CD4-positive, alpha-beta T cell treated with Interleukin-6 for 4 hours (primary cell): ENCODE measurements around the gene CLIP1.
"Not testable (repeated sequence)": the region's sequence is repeated elsewhere in the genome, so short reads cannot be mapped to it uniquely, and the experiment has no call there.

Experiments
- DNase-seq: peaks from one replicate; pipeline ENCODE4 v3.0.0-alpha.2; 2020; ENCODE audit warnings: mixed read lengths

Gene CLIP1

DNA sequence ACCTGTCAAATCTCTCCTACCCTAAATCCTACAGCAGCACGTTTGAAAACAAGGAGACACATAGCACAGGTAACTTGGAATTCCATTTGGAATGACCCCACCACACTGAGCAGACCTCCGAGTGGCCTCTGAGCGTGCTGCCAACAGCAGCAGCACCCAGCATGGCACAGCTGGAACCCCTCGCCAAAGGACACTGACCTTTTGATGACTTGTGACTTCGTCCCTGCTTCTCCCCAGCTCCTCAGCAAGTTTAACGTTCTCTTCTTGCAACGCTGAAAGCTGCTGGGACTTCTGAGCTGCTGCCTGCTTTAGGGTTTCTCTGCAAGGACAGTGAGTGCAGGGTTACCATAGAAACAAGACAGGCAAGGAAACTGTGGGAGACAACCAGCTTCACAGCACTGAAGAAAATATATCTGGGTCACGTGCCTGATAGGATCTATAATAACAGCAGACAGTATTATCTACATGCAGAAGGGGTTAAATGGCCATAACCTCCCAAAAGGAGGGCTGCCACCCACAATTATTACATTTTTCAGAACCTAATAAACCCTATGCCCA is 112.8 kb downstream of the CLIP1 start:
- no peak for DNase-seq

DNA sequence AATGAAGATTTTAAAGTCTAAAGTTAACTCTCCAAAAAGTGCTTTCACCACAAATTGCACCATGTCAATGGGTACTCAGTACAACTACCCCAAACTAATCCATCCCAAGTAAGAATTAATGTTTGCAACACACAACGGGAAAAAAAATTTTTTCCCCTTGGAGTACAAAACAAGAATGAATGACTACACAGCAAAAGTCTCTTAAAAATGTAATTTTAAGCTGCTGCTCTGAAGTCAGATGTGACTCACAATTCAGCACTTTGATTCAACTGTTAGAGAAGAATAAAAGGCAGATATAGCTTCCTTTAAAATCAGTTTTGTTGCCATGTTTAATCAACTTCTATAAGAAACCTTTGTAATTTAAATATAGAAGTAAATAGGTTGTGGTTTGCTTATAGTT is 113.7 kb downstream of the CLIP1 start:
- no peak for DNase-seq

GRCh38 chr12:122306407-122306806 is 116.1 kb downstream of the CLIP1 start:
- no peak for DNase-seq

DNA sequence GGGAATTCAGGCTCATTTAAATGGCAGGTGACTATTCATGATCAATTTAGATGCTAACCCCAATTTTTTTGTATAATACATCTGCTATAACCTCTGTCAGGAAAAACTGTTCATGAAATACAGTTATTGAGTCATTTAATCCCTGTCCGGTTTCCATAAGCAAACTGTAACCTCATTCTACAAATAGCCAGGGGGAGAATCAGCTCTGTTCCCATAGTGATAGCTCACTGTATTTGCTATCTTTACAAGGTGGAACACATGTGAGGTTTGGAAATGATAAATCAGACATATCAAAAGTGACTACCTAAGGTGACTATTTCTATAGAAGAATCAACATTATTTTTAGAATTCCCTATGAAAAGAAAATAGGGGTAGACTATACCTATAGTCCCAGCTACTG is 117.5 kb downstream of the CLIP1 start:
- DNase-seq = no peak

DNA sequence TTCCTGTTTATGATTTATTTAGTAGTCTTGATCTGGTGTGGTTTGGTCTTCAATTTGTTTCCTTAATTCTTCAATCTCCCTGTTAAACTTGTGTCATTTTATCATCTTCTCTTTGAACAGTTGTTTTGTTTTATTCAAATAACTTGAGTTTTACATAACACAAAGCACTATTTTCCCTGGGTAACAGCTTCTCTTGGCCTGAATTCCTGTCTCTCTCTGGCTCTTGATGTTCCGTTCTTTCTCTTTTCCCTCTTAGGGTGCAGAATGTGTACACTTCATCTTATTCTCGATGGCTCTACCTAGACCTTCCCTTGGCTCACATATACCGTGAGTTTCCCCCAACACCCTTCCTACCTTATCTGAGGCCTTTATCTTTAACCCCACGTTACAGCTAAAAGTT is 119.4 kb downstream of the CLIP1 start:
- DNase-seq = no peak

DNA sequence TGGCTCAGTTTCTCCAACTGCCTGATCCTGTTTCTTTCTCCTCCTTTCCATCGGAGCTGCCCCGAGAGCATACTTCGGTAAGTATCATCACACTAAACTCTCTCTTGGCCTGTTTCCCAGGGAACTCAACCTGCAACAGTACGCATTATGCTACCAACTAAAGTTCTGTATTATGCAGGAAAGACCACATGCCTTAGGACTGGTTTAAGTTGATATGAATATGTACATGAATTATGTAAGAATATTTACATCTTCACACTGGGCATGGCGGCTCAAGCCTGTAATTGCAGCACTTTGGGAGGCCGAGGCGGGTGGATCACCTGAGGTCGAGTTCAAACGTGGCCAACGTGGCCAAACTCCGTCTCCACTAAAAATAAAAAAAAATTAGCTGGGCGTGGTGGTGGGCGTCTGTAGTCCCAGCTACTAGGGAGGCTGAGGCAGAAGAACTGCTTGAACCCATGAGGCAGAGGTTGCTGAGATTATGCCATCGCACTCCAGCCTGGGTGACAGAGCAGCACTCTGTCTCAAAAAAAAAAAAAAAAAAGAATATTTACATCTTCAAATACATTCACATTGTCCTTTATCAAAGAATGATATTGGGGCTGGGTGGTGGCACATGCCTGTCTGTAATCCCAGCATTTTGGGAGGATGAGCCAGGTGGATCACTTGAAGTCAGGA is 124.3 kb downstream of the CLIP1 start:
- DNase-seq = no peak

DNA sequence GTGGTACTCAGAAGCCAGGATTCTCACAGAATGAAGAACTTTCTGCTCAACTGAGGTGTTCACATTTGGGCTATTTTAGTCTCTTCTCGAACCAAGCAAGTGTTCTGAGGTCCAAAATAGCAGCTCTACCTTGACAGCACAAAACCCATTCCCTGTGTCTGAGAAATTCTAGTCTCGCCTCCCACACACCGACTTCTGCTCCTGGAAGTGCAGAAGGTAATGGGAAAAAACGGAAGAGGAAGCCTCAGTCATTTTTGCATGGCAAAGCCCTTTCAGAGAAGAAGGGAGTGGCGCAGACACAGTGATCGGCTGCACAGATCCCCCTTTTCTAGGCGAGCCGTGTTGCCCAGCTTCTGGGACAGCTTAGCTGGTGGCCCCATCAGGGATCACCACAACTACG is 125.0 kb downstream of the CLIP1 start:
- DNase-seq = no peak

DNA sequence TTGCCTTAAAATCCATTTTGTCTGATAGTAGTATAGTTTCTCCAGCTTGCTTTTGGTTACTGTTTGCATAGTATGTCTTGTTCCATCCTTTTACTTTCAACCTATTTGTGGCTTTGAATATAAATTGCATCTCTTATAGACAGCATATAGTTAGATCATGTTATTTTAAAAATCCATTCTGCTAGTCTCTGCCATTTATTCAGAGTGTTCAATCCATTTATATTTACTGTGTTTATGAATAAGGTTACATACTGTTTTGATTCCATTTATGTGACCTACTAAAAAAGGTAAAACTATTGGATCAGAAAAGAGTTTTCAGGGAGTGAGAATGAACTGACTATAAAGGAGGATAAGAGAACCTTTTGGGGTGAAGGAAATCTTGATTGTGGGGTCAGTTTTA is 126.6 kb downstream of the CLIP1 start:
- no peak for DNase-seq

GRCh38 chr12:122293081-122293480 is 129.4 kb downstream of the CLIP1 start:
- no peak for DNase-seq

GRCh38 chr12:122291431-122291830 is 131.0 kb downstream of the CLIP1 start:
- no peak for DNase-seq

GRCh38 chr12:122283680-122284079 is 138.8 kb downstream of the CLIP1 start:
- no peak for DNase-seq

- no peak for DNase-seq
Observed at GRCh38 chr12:122282061-122282460, 140.4 kb downstream of the CLIP1 start.

GRCh38 chr12:122276242-122276641 is 146.2 kb downstream of the CLIP1 start:
- no peak for DNase-seq

DNA sequence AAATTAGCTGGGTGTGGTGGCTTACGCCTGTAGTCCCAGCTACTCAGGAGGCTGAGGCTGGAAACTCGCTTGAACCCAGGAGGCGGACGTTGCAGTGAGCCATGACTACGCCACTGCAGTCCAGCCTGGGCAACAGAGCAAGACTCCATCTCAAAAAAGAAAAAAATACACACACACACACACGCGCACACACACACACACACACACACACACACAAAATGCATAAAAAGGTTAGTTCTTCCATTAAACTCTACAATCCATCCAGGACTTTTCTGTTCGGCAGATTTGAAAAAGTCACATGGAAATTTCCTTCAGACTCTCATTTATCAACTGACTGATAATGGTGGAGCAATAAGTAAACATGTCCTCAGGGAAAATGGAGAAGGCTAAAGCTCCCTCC is 147.0 kb downstream of the CLIP1 start:
- no peak for DNase-seq

DNA sequence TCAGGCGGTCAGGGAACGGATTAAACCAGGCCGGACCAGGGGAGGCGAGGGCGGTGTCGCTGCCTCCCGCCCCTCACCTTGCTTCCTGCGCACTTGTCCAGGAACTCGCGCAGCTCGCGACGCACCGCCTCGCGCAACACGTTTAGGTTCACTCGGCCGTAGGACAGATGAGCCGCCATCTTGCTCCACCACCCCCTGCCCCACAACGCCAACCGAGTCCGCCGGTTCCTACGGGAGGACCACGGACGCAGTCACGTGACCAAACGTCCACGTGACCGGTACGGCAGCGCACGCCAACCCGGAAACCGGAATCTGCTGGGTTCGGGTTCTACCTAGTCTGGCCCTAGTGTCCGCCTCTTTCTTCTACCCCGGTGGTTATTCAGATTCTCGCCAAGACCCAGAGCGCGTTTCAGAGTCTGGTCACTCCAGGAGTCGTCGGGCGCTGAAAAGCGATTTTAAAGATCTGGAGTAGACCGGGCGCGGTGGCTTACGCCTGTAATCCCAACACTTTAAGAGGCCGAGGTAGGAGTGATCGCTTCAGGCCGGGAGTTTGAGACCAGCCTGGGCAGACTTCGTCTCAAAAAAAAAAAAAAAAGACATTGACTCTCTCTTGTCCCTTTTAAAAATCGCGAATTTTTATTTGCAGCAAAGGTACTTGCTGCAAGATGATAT is 156.1 kb downstream of the CLIP1 start, which contains the start of gene VPS33A:
TSS of gene VPS33A (minus strand) at position 265 of the 672 bp plus-strand sequence. CDS start at position 179, 86 bp downstream.
- DNase-seq = peak; percentile 91

DNA sequence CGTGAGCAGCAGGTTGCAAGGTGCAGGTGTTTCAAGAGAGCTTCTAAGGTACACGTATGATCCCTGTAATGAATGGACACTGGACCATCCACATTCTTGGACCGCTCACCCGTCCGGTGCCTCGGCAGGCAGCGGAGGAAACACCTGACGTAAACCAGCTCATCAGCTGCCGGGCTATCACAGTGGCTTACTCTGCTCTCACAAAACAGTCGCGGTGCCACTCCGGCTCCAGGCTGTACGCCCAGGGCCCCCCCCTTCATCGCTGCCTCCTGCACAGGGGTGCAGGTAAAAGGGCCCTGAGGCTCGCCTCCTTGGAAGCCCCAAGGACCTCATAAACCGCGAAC is 156.6 kb downstream of the CLIP1 start:
- DNase-seq = peak; percentile 64

GRCh38 chr12:122265476-122265875 is 157.0 kb downstream of the CLIP1 start:
- no peak for DNase-seq

DNA sequence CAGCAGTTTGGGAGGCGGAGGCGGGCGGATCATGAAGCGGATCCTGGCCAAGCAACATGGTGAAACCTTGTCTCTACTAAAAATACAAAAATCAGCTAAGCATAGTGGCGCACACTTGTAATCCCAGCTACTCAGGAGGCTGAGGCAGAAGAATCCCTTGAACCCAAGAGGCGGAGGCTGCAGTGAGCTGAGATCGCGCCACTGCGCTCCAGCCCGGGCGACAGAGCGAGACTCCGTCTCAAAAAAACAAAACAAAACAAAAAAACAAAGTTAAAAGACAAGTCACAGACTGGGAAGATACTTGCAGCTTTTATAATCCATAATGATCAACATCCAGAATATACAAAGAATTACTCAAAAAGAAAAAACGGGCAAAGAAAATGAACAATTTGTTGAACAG is 161.7 kb downstream of the CLIP1 start:
- DNase-seq = not testable (repeated sequence)

DNA sequence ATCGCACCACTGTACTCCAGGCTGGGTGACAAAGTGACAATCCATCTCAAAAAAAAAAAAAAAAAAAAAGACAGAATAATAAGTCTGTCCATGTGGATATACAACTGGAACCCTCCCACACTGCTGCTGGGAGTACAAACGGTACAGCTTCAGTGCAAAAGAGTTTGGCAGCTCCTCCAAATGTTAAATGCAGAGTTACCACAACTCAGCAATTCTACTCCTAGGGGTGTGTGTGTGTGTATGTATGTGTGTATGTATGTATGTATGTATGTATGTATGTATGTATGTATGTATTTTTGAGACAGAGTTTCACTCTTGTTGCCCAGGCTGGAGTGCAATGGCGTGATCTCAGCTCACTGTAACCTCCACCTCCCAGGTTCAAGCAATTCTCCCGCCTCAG is 163.5 kb downstream of the CLIP1 start:
- not testable (repeated sequence) for DNase-seq

DNA sequence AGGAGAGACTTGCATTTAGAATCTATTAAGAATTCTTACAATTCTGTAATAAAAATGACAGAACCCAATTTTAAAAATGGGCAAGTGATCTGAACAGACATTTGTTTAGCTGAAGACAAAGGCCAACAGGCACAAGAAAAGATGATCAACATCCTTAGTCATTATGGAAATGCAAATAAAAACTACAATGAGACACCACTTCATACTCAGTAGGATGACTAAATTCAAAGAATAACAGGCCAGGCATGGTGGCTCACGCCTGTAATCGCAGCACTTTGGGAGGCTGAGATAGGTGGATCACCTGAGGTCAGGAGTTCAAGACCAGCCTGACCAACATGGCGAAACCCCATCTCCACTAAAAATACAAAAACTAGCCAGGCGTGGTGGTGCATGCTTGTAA is 164.0 kb downstream of the CLIP1 start:
- DNase-seq = not testable (repeated sequence)

- no peak for DNase-seq
Observed at GRCh38 chr12:122250536-122250935, 171.9 kb downstream of the CLIP1 start.

DNA sequence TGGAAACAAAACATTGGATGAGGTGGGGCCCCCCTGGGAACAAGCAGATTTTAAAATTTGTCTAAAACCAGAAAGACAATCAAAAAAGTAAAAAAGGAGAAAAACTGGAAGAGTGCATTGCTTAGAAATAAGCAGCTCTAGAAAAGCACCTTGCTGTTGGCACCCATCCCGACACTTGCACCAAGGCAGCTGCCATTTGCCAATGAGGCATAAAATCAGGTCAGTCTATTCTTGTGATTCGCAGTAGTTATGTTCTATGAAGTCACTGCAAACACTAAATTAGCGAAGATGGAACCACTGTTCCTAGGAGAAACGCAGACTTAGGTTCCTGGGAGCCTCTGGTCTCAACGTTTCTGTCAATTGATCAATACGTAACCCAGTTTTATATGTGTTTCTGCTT is 172.4 kb downstream of the CLIP1 start:
- DNase-seq = no peak

GRCh38 chr12:122245553-122245952 is 176.9 kb downstream of the CLIP1 start:
- no peak for DNase-seq

DNA sequence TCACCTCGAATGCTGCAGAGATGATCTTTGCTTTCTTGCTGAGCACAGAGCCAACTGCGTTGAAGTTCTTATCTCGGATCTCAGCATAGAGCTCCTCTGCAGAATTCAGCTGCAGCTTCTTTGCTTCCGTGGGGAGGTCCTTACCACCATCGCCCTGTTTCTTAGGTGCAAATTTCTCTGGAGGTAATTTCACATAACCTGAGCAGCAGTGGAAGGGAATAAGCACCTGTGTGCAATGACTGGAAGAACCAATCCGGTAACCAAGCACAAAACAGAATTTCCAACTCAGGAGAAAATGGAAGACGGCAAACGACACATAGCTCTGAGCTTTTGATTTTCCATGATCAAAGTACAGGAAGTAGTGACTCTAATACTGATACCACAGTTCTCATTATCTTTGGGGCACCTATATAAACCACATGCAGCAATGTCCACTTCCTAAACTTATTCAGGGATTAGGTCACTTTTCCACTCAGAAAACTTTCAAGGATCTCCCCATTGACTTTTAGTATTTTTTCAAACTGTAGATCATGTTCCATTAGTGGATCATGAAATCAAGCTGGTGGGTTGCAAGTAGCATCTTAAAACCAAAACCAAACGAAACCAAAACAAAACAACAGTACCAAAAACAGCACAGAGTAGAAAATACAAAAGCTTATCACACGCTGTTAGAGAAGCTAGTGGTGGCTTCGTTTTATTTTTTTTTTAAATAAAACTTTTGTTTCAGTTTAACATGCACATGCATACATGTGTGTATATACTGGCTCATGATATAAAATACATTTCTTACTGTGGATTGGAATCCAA is 177.7 kb downstream of the CLIP1 start:
- peak; percentile 30 for DNase-seq
